B cell (primary cell): ENCODE measurements around the gene EFNA5. TPM values are rescaled to one million over a fixed set of nuclear protein-coding genes. Genes with fewer than 3 reads are reported as not detected.

Experiments used
- ATAC-seq: fragments of 200-7000 bp; cut with Tn5 transposase; one replicate; pipeline ENCODE4 v1.10.0; 2021; ENCODE audit warnings: low read depth, mild to moderate bottlenecking, moderate number of reproducible peaks, moderate library complexity
- CTCF ChIA-PET: fragments of 350-600 bp; sonication (Branson Sonifier 250); formaldehyde crosslinking; loops from one replicate; lab custom pipeline; 2021; ENCODE audit warnings: antibody characterized with exemption, inconsistent platforms; lab: Charles Lee
- POLR2A ChIA-PET: fragments of 350-600 bp; sonication (Branson Sonifier 250); formaldehyde crosslinking; loops from one replicate; lab custom pipeline; 2021; ENCODE audit warnings: antibody characterized with exemption; lab: Charles Lee
- DNase-seq: peaks from one replicate; pipeline ENCODE4 v3.0.0; 2013
- H2AFZ ChIP-seq: 2 replicates; pipeline ENCODE4 v1.6.1; 2012; ENCODE audit warnings: mild to moderate bottlenecking, low read depth, low read length; ENCODE audit not compliant: insufficient read depth, poor library complexity, severe bottlenecking
- H3K27ac ChIP-seq, 2 donors: 1 replicate in 1 of 2; 2 replicates in 1 of 2; pipeline ENCODE4 v1.5.1; 2012 to 2013; ENCODE audit warnings: low read length in 2 of 2, mild to moderate bottlenecking in 2 of 2, moderate library complexity in 1 of 2
- H3K27me3 ChIP-seq, 4 experiments: fragments of 200-600 bp in 1 of 4; sonication (generic) in 1 of 4; replicated peaks in 1 of 4; 1 replicate in 2 of 4; 2 replicates in 2 of 4; pipeline versions ENCODE4 v1.6.1 to v1.7.0; 2013 to 2016; ENCODE audit warnings: low read length in 3 of 4, mild to moderate bottlenecking in 2 of 4, mixed read lengths in 1 of 4, moderate library complexity in 1 of 4; ENCODE audit not compliant: insufficient read depth in 4 of 4, control insufficient read depth in 3 of 4; ENCODE audit errors: control extremely low read depth in 1 of 4
- H3K36me3 ChIP-seq, 2 experiments: replicated peaks in 1 of 2; 1 replicate in 1 of 2; 2 replicates in 1 of 2; pipeline versions ENCODE4 v1.6.1 to v1.7.1; 2013; ENCODE audit warnings: low read length in 1 of 2; ENCODE audit not compliant: insufficient read depth in 2 of 2, control insufficient read depth in 1 of 2; ENCODE audit errors: control extremely low read depth in 1 of 2, extremely low read depth in 1 of 2
- H3K4me1 ChIP-seq, 2 donors: fragments of 200-600 bp in 1 of 2; sonication (generic) in 1 of 2; 1 replicate in 1 of 2; 2 replicates in 1 of 2; pipeline versions ENCODE4 v1.5.1 to v1.6.1; 2013 to 2017; ENCODE audit warnings: low read length in 2 of 2; ENCODE audit not compliant: control insufficient read depth in 2 of 2, insufficient read depth in 2 of 2
- H3K4me2 ChIP-seq: replicated peaks from 2 replicates; pipeline ENCODE3; 2012; ENCODE audit warnings: mild to moderate bottlenecking, low read depth, low read length; ENCODE audit not compliant: poor library complexity, severe bottlenecking
- H3K4me3 ChIP-seq, 5 experiments: fragments of 200-600 bp in 1 of 5; sonication (generic) in 1 of 5; 1 replicate in 3 of 5; 2 replicates in 2 of 5; pipeline versions ENCODE4 v1.5.1 to v1.7.0; 2011 to 2016; ENCODE audit warnings: low read length in 4 of 5, mild to moderate bottlenecking in 4 of 5, low read depth in 2 of 5, control low read depth in 1 of 5, moderate library complexity in 1 of 5; ENCODE audit not compliant: insufficient read depth in 1 of 5; ENCODE audit errors: control extremely low read depth in 1 of 5, extremely low read depth in 1 of 5
- H3K79me2 ChIP-seq: fragments of 200-600 bp; sonication (generic); one replicate; pipeline ENCODE4 v1.6.0; 2016; ENCODE audit warnings: low read length; ENCODE audit not compliant: control insufficient read depth, insufficient read depth
- H3K9ac ChIP-seq: fragments of 200-600 bp; sonication (generic); 2 replicates; pipeline ENCODE4 v1.6.1; 2017; ENCODE audit warnings: mild to moderate bottlenecking, low read length, moderate library complexity
- H3K9me3 ChIP-seq, 3 donors: one replicate each; pipeline versions ENCODE4 v1.6.1 to v1.7.1; 2013; ENCODE audit warnings: low read length in 2 of 3; ENCODE audit not compliant: control insufficient read depth in 2 of 3, insufficient read depth in 1 of 3; ENCODE audit errors: control extremely low read depth in 1 of 3
- H4K20me1 ChIP-seq: 2 replicates; pipeline ENCODE4 v1.6.0; 2012; ENCODE audit warnings: mild to moderate bottlenecking, low read length; ENCODE audit not compliant: insufficient read depth, control insufficient read depth, poor library complexity, severe bottlenecking
- H3K27ac Mint-ChIP-seq: one replicate; pipeline ENCODE4 v1.8.0; 2021; ENCODE audit warnings: mixed read lengths
- H3K27me3 Mint-ChIP-seq: one replicate; pipeline ENCODE4 v1.8.0; 2021; ENCODE audit warnings: mixed read lengths
- H3K4me1 Mint-ChIP-seq: one replicate; pipeline ENCODE4 v1.8.0; 2021; ENCODE audit warnings: mixed read lengths
- H3K4me3 Mint-ChIP-seq: one replicate; pipeline ENCODE4 v1.8.0; 2021; ENCODE audit warnings: mixed read lengths
- H3K9me3 Mint-ChIP-seq: one replicate; pipeline ENCODE4 v1.8.0; 2022; ENCODE audit warnings: mixed read lengths; ENCODE audit not compliant: insufficient read depth
- EZH2 ChIP-seq: IDR thresholded peaks from 2 replicates; pipeline ENCODE4 v1.6.1; 2012; ENCODE audit warnings: borderline replicate concordance, low read depth, mild to moderate bottlenecking, moderate library complexity, low read length; ENCODE audit not compliant: insufficient read depth, poor library complexity, severe bottlenecking
- intact Hi-C: fragments of 100-400 bp; cut with micrococcal nuclease; formaldehyde crosslinking; loops from one replicate; pipeline ENCODE4 v1.10.0; 2022
- polyA plus RNA-seq: library from polyadenylated mRNA; depleted of rRNA; stranded (reverse); fragments of >200 nt; gene quantifications from 2 replicates; pipeline ENCODE4 v1.2.3, GENCODE V29; 2012
- total RNA-seq, 2 donors: library from RNA; stranded (reverse); fragments of 120-200 nt in 1 of 2; gene quantifications; 1 replicate in 1 of 2; 2 replicates in 1 of 2; pipeline versions ENCODE4 v1.2.3 to v1.2.4, GENCODE V29; 2013 to 2022
- TF ChIP-seq, protein P1 (sequence below): fragments of 200-600 bp; IDR thresholded peaks from one replicate; pipeline ENCODE4 v1.8.0; 2022; ENCODE audit warnings: antibody characterized with exemption, mild to moderate bottlenecking

The EFNA5 gene
- total and polyA plus RNA-seq, 2 donors (not counting 1 experiment from before 2014, with no cell fraction given): not detected

DNA sequence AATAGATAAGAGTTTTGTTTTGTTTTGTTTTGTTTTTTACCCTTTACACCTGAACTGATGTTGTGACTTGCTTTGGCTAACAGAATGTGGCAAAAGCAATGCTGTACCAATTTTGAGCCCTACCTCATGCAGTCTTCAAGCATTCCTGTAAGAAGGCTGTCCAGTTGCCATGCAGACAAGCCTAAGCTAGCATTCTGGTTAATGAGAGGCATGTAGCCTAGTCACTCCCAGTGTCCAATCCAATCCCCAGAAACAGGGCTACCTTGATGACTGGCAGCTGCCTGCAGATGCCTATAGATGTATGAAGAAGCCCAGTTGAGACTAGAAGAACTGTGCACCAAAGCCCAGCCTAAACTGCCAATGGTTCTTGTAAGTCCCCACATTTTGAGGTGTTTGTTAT is 9.4 kb upstream of the EFNA5 start:
- Histone ChIP-seq H3K9ac (no peak overlapping the region), H3K9me3 (no peaks in the 10 kb centered on the region), H3K79me2 (no peaks in the 10 kb centered on the region), H3K36me3 (no peaks in the 10 kb centered on the region), H2AFZ (no peak overlapping the region), H3K27ac (no peak overlapping the region), H4K20me1 (no peaks in the 10 kb centered on the region), H3K27me3 (peaks cover 0 to 12% (median 1%) of the 10 kb centered on the region in 4 experiments), H3K4me3 (no peak overlapping the region), H3K4me1 (no peaks in the 10 kb centered on the region), H3K4me2 (no peak overlapping the region)
- no peak overlapping the region for H3K4me3 Mint-ChIP-seq
- intact Hi-C loops: no loop called here
- CTCF ChIA-PET: no interaction called here
- TF ChIP-seq, protein P1, sequence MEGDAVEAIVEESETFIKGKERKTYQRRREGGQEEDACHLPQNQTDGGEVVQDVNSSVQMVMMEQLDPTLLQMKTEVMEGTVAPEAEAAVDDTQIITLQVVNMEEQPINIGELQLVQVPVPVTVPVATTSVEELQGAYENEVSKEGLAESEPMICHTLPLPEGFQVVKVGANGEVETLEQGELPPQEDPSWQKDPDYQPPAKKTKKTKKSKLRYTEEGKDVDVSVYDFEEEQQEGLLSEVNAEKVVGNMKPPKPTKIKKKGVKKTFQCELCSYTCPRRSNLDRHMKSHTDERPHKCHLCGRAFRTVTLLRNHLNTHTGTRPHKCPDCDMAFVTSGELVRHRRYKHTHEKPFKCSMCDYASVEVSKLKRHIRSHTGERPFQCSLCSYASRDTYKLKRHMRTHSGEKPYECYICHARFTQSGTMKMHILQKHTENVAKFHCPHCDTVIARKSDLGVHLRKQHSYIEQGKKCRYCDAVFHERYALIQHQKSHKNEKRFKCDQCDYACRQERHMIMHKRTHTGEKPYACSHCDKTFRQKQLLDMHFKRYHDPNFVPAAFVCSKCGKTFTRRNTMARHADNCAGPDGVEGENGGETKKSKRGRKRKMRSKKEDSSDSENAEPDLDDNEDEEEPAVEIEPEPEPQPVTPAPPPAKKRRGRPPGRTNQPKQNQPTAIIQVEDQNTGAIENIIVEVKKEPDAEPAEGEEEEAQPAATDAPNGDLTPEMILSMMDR: no peak
- no peak for TF ChIP-seq EZH2
- no peaks in the 10 kb centered on the region for H3K9me3 Mint-ChIP-seq
- H3K4me1 Mint-ChIP-seq: no peaks in the 10 kb centered on the region
- peaks cover 29% of the 10 kb centered on the region for H3K27me3 Mint-ChIP-seq
- ATAC-seq (no peak), DNase-seq (no peak)
- H3K27ac Mint-ChIP-seq: no peak overlapping the region
- POLR2A ChIA-PET: no interaction called here

- Histone ChIP-seq H4K20me1 (no peaks in the 10 kb centered on the region), H3K36me3 (no peaks in the 10 kb centered on the region), H3K9ac (no peak overlapping the region), H3K9me3 (peaks cover 0 to 4% (median 0%) of the 10 kb centered on the region in 3 donors), H3K79me2 (no peaks in the 10 kb centered on the region), H3K4me3 (no peak overlapping the region), H2AFZ (no peak overlapping the region), H3K4me1 (peaks cover 20 to 24% of the 10 kb centered on the region in 2 donors), H3K27ac (no peak overlapping the region), H3K4me2 (no peak overlapping the region), H3K27me3 (peaks cover 0 to 36% (median 17%) of the 10 kb centered on the region in 4 experiments)
- H3K27me3 Mint-ChIP-seq: peaks cover 46% of the 10 kb centered on the region
- no peak overlapping the region for H3K27ac Mint-ChIP-seq
- POLR2A ChIA-PET: no interaction called here
- CTCF ChIA-PET: no interaction called here
- TF ChIP-seq EZH2: no peak
- H3K4me1 Mint-ChIP-seq: peaks cover 16% of the 10 kb centered on the region
- no peak for ATAC-seq
- H3K9me3 Mint-ChIP-seq: no peaks in the 10 kb centered on the region
- DNase-seq: no peak
- intact Hi-C loops: no loop called here
- no peak overlapping the region for H3K4me3 Mint-ChIP-seq
Measured at GRCh38 chr5:107676702-107677101, 6.0 kb upstream of the EFNA5 start.
